HEK293 (cell line): ENCODE measurements around the gene LDHAL6B.

Source experiments
- CTCF ChIA-PET: fragments of 350-600 bp; formaldehyde crosslinking; extraction: SDS; loops from one replicate; lab custom pipeline; 2021; ENCODE audit warnings: antibody characterized with exemption; lab: Yijun Ruan, JAX
- POLR2A ChIA-PET: fragments of 300-600 bp; formaldehyde crosslinking; extraction: SDS; loops from one replicate; lab custom pipeline; 2020; ENCODE audit warnings: antibody characterized with exemption, inconsistent platforms; lab: Yijun Ruan, JAX
- H3K27ac ChIP-seq: fragments of 200-500 bp; sonication (Bioruptor generic); 2 replicates; pipeline ENCODE4 v1.5.1; 2014; ENCODE audit warnings: low read depth, low read length, control low read depth, inconsistent platforms; ENCODE audit errors: extremely low read depth
- H3K36me3 ChIP-seq, 2 experiments: fragments of 200-500 bp in 1 of 2; sonication (Bioruptor generic) in 1 of 2; 1 replicate in 1 of 2; 2 replicates in 1 of 2; pipeline ENCODE4 v1.5.1; 2014 to 2017; ENCODE audit warnings: inconsistent platforms in 2 of 2, low read length in 2 of 2; ENCODE audit not compliant: control insufficient read depth in 2 of 2, insufficient read depth in 1 of 2
- H3K4me1 ChIP-seq: fragments of 200-500 bp; sonication (Bioruptor generic); 2 replicates; pipeline ENCODE4 v1.5.1; 2014; ENCODE audit warnings: mild to moderate bottlenecking, low read length, inconsistent platforms; ENCODE audit not compliant: control insufficient read depth, insufficient read depth
- H3K4me3 ChIP-seq: 2 replicates; pipeline ENCODE4 v1.5.1; 2011; ENCODE audit warnings: low read depth, mild to moderate bottlenecking, control low read depth, low read length, moderate library complexity
- H3K9me3 ChIP-seq: fragments of 200-500 bp; sonication (Bioruptor generic); 2 replicates; pipeline ENCODE4 v1.5.1; 2014; ENCODE audit warnings: low read depth, low read length, inconsistent platforms; ENCODE audit not compliant: control insufficient read depth, insufficient read depth
- BCL11A ChIP-seq: fragments of 450-650 bp; formaldehyde crosslinking; IDR thresholded peaks from 2 replicates; pipeline ENCODE4 v1.5.1; 2016; ENCODE audit warnings: low read depth, missing biosample characterization, missing genetic modification characterization
- GLI4 ChIP-seq: fragments of 450-650 bp; formaldehyde crosslinking; IDR thresholded peaks from 2 replicates; pipeline ENCODE4 v1.5.1; 2016; ENCODE audit warnings: missing biosample characterization, missing genetic modification characterization
- GLIS1 ChIP-seq: fragments of 450-650 bp; formaldehyde crosslinking; IDR thresholded peaks from 2 replicates; pipeline ENCODE4 v1.5.1; 2016; ENCODE audit warnings: missing biosample characterization, missing genetic modification characterization
- HOXD13 ChIP-seq: sonication (generic); formaldehyde crosslinking; IDR thresholded peaks from 2 replicates; pipeline ENCODE4 v1.8.0; 2022; ENCODE audit warnings: missing genetic modification reagents, borderline replicate concordance
- MYNN ChIP-seq: fragments of 450-650 bp; formaldehyde crosslinking; IDR thresholded peaks from 2 replicates; pipeline ENCODE4 v1.5.1; 2016; ENCODE audit warnings: missing biosample characterization, missing genetic modification characterization, borderline replicate concordance
- SP3 ChIP-seq: fragments of 450-650 bp; formaldehyde crosslinking; IDR thresholded peaks from 2 replicates; pipeline ENCODE4 v1.5.1; 2016; ENCODE audit warnings: missing biosample characterization, missing genetic modification characterization
- WT1 ChIP-seq: fragments of 450-650 bp; formaldehyde crosslinking; IDR thresholded peaks from 2 replicates; pipeline ENCODE4 v1.5.1; 2016; ENCODE audit warnings: missing biosample characterization, missing genetic modification characterization
- ZBTB20 ChIP-seq: fragments of 450-650 bp; formaldehyde crosslinking; IDR thresholded peaks from 2 replicates; pipeline ENCODE4 v1.5.1; 2016; ENCODE audit warnings: missing biosample characterization, missing genetic modification characterization
- ZIC2 ChIP-seq: fragments of 450-650 bp; formaldehyde crosslinking; IDR thresholded peaks from 2 replicates; pipeline ENCODE4 v1.5.1; 2016; ENCODE audit warnings: missing biosample characterization, missing genetic modification characterization
- ZNF133 ChIP-seq: fragments of 450-650 bp; formaldehyde crosslinking; IDR thresholded peaks from 2 replicates; pipeline ENCODE4 v1.5.1; 2016; ENCODE audit warnings: missing biosample characterization, missing genetic modification characterization
- ZNF174 ChIP-seq: fragments of 450-650 bp; formaldehyde crosslinking; IDR thresholded peaks from 2 replicates; pipeline ENCODE4 v1.5.0; 2017; ENCODE audit warnings: missing biosample characterization, mild to moderate bottlenecking, missing genetic modification characterization
- ZNF26 ChIP-seq: fragments of 450-650 bp; formaldehyde crosslinking; IDR thresholded peaks from 2 replicates; pipeline ENCODE4 v1.5.1; 2016; ENCODE audit warnings: missing biosample characterization, missing genetic modification characterization
- ZNF341 ChIP-seq: fragments of 450-650 bp; formaldehyde crosslinking; IDR thresholded peaks from 2 replicates; pipeline ENCODE4; 2016; ENCODE audit warnings: low read depth, missing biosample characterization, missing genetic modification characterization
- ZNF362 ChIP-seq: fragments of 450-650 bp; formaldehyde crosslinking; IDR thresholded peaks from 2 replicates; pipeline ENCODE4 v1.5.1; 2016; ENCODE audit warnings: missing biosample characterization, missing genetic modification characterization
- ZNF404 ChIP-seq: fragments of 450-650 bp; formaldehyde crosslinking; IDR thresholded peaks from 2 replicates; pipeline ENCODE4 v1.5.1; 2017; ENCODE audit warnings: missing biosample characterization, missing genetic modification characterization
- ZNF560 ChIP-seq: fragments of 450-650 bp; formaldehyde crosslinking; IDR thresholded peaks from 2 replicates; pipeline ENCODE4 v1.5.1; 2017; ENCODE audit warnings: missing biosample characterization, missing genetic modification characterization, borderline replicate concordance
- ZSCAN18 ChIP-seq: fragments of 450-650 bp; formaldehyde crosslinking; IDR thresholded peaks from 2 replicates; pipeline ENCODE4 v1.5.1; 2016; ENCODE audit warnings: missing biosample characterization, missing genetic modification characterization
- TF ChIP-seq, protein P1 (sequence below): fragments of 450-650 bp; formaldehyde crosslinking; IDR thresholded peaks from 2 replicates; pipeline ENCODE4 v1.5.1; 2017; ENCODE audit warnings: missing biosample characterization, mild to moderate bottlenecking, missing genetic modification characterization, moderate library complexity
- TF ChIP-seq, protein P2 (sequence below): fragments of 450-650 bp; formaldehyde crosslinking; conservative IDR thresholded peaks from 2 replicates; pipeline ENCODE4 v1.5.1; 2016; ENCODE audit warnings: low read depth, missing biosample characterization, missing genetic modification characterization

The LDHAL6B gene

DNA sequence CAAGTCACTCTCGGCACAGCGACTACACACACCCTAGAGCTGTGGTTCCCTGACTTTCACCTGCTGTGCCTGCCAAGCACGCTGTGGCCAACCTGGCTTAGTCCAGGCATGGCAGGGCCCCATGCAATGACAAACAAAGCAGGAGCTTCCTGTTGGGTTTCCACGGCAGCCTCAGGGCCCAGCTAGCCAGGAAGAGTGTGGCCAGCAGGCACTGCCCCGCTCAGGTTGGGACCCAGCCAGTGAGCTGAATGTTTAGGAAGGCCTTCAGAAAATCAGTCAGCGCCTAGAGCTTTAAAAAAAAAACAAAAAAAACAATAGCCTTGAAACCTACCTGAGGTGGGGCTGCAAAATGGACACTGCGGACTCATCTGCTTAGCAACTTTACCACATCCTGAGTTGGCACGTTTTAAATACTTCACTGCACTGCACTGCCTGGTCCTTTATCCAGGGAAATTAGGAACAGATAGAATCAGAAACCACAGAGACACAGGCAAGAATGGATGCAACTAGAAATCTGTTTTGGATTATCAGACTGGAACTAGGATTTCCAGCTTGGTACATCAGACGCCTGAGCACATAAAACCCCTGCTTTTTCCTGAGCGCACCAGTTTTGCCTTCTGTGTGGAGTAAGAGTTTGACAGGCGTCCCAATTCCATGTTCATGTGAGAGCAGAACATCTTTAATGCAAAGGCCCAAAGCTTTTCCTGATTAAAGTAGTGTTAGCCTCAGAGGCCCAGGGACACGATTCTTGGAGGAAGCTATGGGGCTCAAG lies 36.2 kb upstream of the LDHAL6B start (continued):
- TF ChIP-seq, protein P1, sequence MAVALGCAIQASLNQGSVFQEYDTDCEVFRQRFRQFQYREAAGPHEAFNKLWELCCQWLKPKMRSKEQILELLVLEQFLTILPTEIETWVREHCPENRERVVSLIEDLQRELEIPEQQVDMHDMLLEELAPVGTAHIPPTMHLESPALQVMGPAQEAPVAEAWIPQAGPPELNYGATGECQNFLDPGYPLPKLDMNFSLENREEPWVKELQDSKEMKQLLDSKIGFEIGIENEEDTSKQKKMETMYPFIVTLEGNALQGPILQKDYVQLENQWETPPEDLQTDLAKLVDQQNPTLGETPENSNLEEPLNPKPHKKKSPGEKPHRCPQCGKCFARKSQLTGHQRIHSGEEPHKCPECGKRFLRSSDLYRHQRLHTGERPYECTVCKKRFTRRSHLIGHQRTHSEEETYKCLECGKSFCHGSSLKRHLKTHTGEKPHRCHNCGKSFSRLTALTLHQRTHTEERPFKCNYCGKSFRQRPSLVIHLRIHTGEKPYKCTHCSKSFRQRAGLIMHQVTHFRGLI (tag by site-specific recombination): peak; percentile 94
- TF ChIP-seq ZIC2 (tag by site-specific recombination): peak; percentile 87; the same call in 1 of the 2 replicates

- TF ChIP-seq MYNN (tag by site-specific recombination): no peak
- TF ChIP-seq GLI4 (tag by site-specific recombination): no peak
- TF ChIP-seq ZNF174 (tag by site-specific recombination): no peak
- TF ChIP-seq, all 188 proteins: peak for 0
- ChIA-PET POLR2A (no interaction called here), CTCF (interaction anchor here (0.6 to 0.7 kb wide), 2 partner anchors 24 to 303 kb away, joined by 3 read pairs; no protein-coding TSS in a partner anchor)
- H3K4me1 ChIP-seq: 0 out of 2 replicates have a peak, but pooled peaks cover 2% of the 10 kb centered on the region
- no peak overlapping the region for H3K27ac ChIP-seq
- peaks cover 0 to 5% of the 10 kb centered on the region in 2 experiments; a peak in 2 of 3 replicates for H3K36me3 ChIP-seq
- H3K9me3 ChIP-seq: no peaks in the 10 kb centered on the region
- H3K4me3 ChIP-seq: no peak overlapping the region
Measured at GRCh38 chr15:59171067-59171397, 35.6 kb upstream of the LDHAL6B start.

- CTCF ChIA-PET: no interaction called here
- no peak overlapping the region for H3K27ac ChIP-seq
- no peaks in the 10 kb centered on the region for H3K4me1 ChIP-seq
- TF ChIP-seq ZBTB20 (no peak), ZNF26 (tag by site-specific recombination) (no peak), WT1 (tag by site-specific recombination) (no peak), ZNF362 (tag by site-specific recombination) (no peak), ZNF560 (tag by site-specific recombination) (no peak), ZSCAN18 (no peak), SP3 (tag by site-specific recombination) (no peak), ZNF341 (tag by site-specific recombination) (no peak), BCL11A (tag by site-specific recombination) (no peak), HOXD13 (CRISPR knock-in tag) (no peak), ZNF404 (tag by site-specific recombination) (no peak), ZNF133 (tag by site-specific recombination) (no peak), GLIS1 (tag by site-specific recombination) (no peak)
- TF ChIP-seq, protein P2, sequence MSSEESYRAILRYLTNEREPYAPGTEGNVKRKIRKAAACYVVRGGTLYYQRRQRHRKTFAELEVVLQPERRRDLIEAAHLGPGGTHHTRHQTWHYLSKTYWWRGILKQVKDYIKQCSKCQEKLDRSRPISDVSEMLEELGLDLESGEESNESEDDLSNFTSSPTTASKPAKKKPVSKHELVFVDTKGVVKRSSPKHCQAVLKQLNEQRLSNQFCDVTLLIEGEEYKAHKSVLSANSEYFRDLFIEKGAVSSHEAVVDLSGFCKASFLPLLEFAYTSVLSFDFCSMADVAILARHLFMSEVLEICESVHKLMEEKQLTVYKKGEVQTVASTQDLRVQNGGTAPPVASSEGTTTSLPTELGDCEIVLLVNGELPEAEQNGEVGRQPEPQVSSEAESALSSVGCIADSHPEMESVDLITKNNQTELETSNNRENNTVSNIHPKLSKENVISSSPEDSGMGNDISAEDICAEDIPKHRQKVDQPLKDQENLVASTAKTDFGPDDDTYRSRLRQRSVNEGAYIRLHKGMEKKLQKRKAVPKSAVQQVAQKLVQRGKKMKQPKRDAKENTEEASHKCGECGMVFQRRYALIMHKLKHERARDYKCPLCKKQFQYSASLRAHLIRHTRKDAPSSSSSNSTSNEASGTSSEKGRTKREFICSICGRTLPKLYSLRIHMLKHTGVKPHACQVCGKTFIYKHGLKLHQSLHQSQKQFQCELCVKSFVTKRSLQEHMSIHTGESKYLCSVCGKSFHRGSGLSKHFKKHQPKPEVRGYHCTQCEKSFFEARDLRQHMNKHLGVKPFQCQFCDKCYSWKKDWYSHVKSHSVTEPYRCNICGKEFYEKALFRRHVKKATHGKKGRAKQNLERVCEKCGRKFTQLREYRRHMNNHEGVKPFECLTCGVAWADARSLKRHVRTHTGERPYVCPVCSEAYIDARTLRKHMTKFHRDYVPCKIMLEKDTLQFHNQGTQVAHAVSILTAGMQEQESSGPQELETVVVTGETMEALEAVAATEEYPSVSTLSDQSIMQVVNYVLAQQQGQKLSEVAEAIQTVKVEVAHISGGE (tag by site-specific recombination): no peak
- no peak overlapping the region for H3K4me3 ChIP-seq
- H3K36me3 ChIP-seq: peaks cover 0 to 5% of the 10 kb centered on the region in 2 experiments; a peak in 2 of 3 replicates
- POLR2A ChIA-PET: no interaction called here
- no peaks in the 10 kb centered on the region for H3K9me3 ChIP-seq
Measured at GRCh38 chr15:59172289-59172901, 34.2 kb upstream of the LDHAL6B start.
